K562 (cell line): Measurements from ENCODE around the gene LASP1. TPM values are rescaled to one million over a fixed set of nuclear protein-coding genes. Genes with fewer than 3 reads are reported as not detected.

Source experiments
- CUX1 ChIP-seq: fragments of 200-800 bp; sonication (Bioruptor generic); IDR thresholded peaks from 2 replicates; pipeline ENCODE4 v1.6.1; 2016; ENCODE audit warnings: missing genetic modification characterization, missing compliant biosample characterization
- DPF2 ChIP-seq: fragments of 450-650 bp; IDR thresholded peaks from 2 replicates; pipeline ENCODE4 v1.6.1; 2016
- GATAD2A ChIP-seq: fragments of 450-650 bp; IDR thresholded peaks from 2 replicates; pipeline ENCODE4 v1.6.1; 2017
- GMEB1 ChIP-seq: fragments of 250-450 bp; sonication (Bioruptor Pico); IDR thresholded peaks from 2 replicates; pipeline ENCODE4 v1.4.0; 2020; ENCODE audit warnings: mild to moderate bottlenecking
- KDM1A ChIP-seq, 2 experiments: fragments of 450-650 bp; IDR thresholded peaks; 2 replicates each; pipeline ENCODE4 v1.6.1; 2016; ENCODE audit warnings: mild to moderate bottlenecking in 2 of 2
- LARP7 ChIP-seq: fragments of 450-650 bp; IDR thresholded peaks from 2 replicates; pipeline ENCODE4 v1.6.1; 2016
- NFE2 ChIP-seq: IDR thresholded peaks from 2 replicates; pipeline ENCODE4 v1.6.1; 2014; ENCODE audit warnings: antibody characterized with exemption, low read depth
- POLR2A ChIP-seq: fragments of 450-650 bp; conservative IDR thresholded peaks from 2 replicates; pipeline ENCODE4 v1.6.1; 2016
- POLR2AphosphoS5 ChIP-seq: IDR thresholded peaks from 2 replicates; pipeline ENCODE4 v1.6.1; 2011; ENCODE audit warnings: mild to moderate bottlenecking, low read depth, low read length, moderate library complexity; ENCODE audit not compliant: control insufficient read depth, insufficient read depth
- PTBP1 ChIP-seq: fragments of 200-400 bp; formaldehyde crosslinking; IDR thresholded peaks from 2 replicates; pipeline ENCODE4 v1.6.1; 2017; ENCODE audit warnings: low read depth, low read length
- SFPQ ChIP-seq: fragments of 200-400 bp; formaldehyde crosslinking; IDR thresholded peaks from 2 replicates; pipeline ENCODE4 v1.6.1; 2017; ENCODE audit warnings: mild to moderate bottlenecking, low read depth, low read length, moderate library complexity
- SMARCA5 ChIP-seq: fragments of 450-650 bp; IDR thresholded peaks from 2 replicates; pipeline ENCODE4 v1.6.1; 2016
- SRSF1 ChIP-seq: fragments of 200-400 bp; formaldehyde crosslinking; IDR thresholded peaks from 2 replicates; pipeline ENCODE4 v1.6.1; 2017; ENCODE audit warnings: mild to moderate bottlenecking, low read depth, low read length, moderate library complexity
- TEAD4 ChIP-seq, 2 experiments: sonication (generic) in 1 of 2; formaldehyde crosslinking in 1 of 2; IDR thresholded peaks; 2 replicates each; pipeline versions ENCODE4 v1.6.1 to v1.8.0; 2012 to 2022; ENCODE audit warnings: borderline replicate concordance in 1 of 2, inconsistent platforms in 1 of 2, low read length in 1 of 2, mild to moderate bottlenecking in 1 of 2, missing genetic modification reagents in 1 of 2
- ZNF23 ChIP-seq: fragments of 250-450 bp; sonication (Bioruptor Pico); IDR thresholded peaks from 2 replicates; pipeline ENCODE4 v1.4.0; 2020; ENCODE audit warnings: mild to moderate bottlenecking
- ZNF592 ChIP-seq: fragments of 450-650 bp; IDR thresholded peaks from 2 replicates; pipeline ENCODE4 v1.6.1; 2017; ENCODE audit warnings: antibody characterized with exemption, mild to moderate bottlenecking
- polyA plus RNA-seq, 8 experiments: library from polyadenylated mRNA; depleted of rRNA in 4 of 8; stranded (reverse) in 5 of 8; unstranded in 3 of 8; fragments of >200 nt; fragmentation: Nextera tagmentation in 2 of 8; fragmentation: Illumina TruSeq in 1 of 8; extraction: Ambion mirVana in 2 of 8; extraction: Trizol in 1 of 8; gene quantifications; 2 replicates each; pipeline versions ENCODE4 v1.2.1 to v1.2.3, GENCODE V29; 2011 to 2014; ENCODE audit warnings: inconsistent platforms in 1 of 8, missing spikeins in 1 of 8
- total RNA-seq, 7 experiments: library from RNA; depleted of rRNA in 6 of 7; stranded (reverse); fragments of >200 nt in 6 of 7; fragmentation: Illumina TruSeq in 2 of 7; extraction: Trizol in 2 of 7; gene quantifications; 2 replicates each; pipeline versions ENCODE4 v1.2.1 to v1.2.3, GENCODE V29; 2011 to 2021; ENCODE audit warnings: low replicate concordance in 1 of 7

The LASP1 gene
- total and polyA plus RNA-seq, 9 of the 15 experiments (the other 6 are each of a cell fraction or from before 2014, with no cell fraction given): 23.0 to 125 (median 55.3) TPM

GRCh38 chr17:38848939-38849605 lies 20.8 kb upstream of the LASP1 start (continued):
- TF ChIP-seq CUX1 (CRISPR knock-in tag) (no peak), SMARCA5 (no peak), GMEB1 (CRISPR knock-in tag) (no peak), POLR2AphosphoS5 (peak; percentile 30; the same call in 1 of the 2 replicates), GATAD2A (no peak), ZNF592 (no peak), TEAD4 (IDR thresholded peaks at IDR 0.05; ENCODE audit: low read length) (0 out of 2 replicates have a peak, but pooled peaks have one; percentile 6), TEAD4 (CRISPR knock-in tag; IDR thresholded peaks at IDR 0.05; ENCODE audit: borderline replicate concordance) (no peak), LARP7 (no peak), SRSF1 (no peak), ZNF23 (CRISPR knock-in tag) (0 out of 2 replicates have a peak, but pooled peaks have one; percentile 14), KDM1A (IDR thresholded peaks at IDR 0.05) (peak in 1 of 2 experiments; percentile 45; a peak in 1 of 4 replicates), NFE2 (no peak), DPF2 (no peak), SFPQ (no peak), PTBP1 (no peak), POLR2A (peak; percentile 71)
